Cardiac muscle cell (in vitro differentiated cells and primary cell): Measurements from ENCODE around the gene C3AR1. TPM values are rescaled to one million over a fixed set of nuclear protein-coding genes. Genes with fewer than 3 reads are reported as not detected.
"Not testable (repeated sequence)": the region's sequence is repeated elsewhere in the genome, so short reads cannot be mapped to it uniquely, and the experiment has no call there.

ENCODE experiments used
- DNase-seq, 2 donors: peaks; one replicate each; pipeline versions ENCODE4 v3.0.0 to v3.0.0-alpha.2; 2010 to 2017; ENCODE audit warnings: low read depth in 1 of 2, low spot score in 1 of 2
- H3K27ac ChIP-seq: fragments of 200-600 bp; sonication (generic); 2 replicates; pipeline ENCODE4 v1.5.1; 2016
- H3K27me3 ChIP-seq: fragments of 200-600 bp; sonication (generic); 2 replicates; pipeline ENCODE4 v1.6.0; 2016; ENCODE audit warnings: control low read depth
- H3K36me3 ChIP-seq: fragments of 200-600 bp; sonication (generic); 2 replicates; pipeline ENCODE4 v1.5.1; 2016; ENCODE audit warnings: control low read depth
- H3K4me1 ChIP-seq: fragments of 200-600 bp; sonication (generic); 2 replicates; pipeline ENCODE4 v1.8.1; 2017; ENCODE audit warnings: low read depth, mild to moderate bottlenecking, mixed run types
- H3K4me3 ChIP-seq: fragments of 200-600 bp; sonication (generic); 2 replicates; pipeline ENCODE4 v1.5.1; 2016; ENCODE audit warnings: mild to moderate bottlenecking
- H3K9me3 ChIP-seq: fragments of 200-600 bp; sonication (generic); 2 replicates; pipeline ENCODE4 v1.5.1; 2017; ENCODE audit warnings: low read depth, mild to moderate bottlenecking, control low read depth
- polyA plus RNA-seq: library from polyadenylated mRNA; unstranded; fragments of >200 nt; fragmentation: Nextera tagmentation; extraction: Ambion mirVana; gene quantifications from 2 replicates; pipeline ENCODE4 v1.2.1, GENCODE V29; 2016
- total RNA-seq: library from RNA; depleted of rRNA; stranded (reverse); fragments of >200 nt; gene quantifications from 2 replicates; pipeline ENCODE4 v1.2.3, GENCODE V29; 2016
- TF ChIP-seq, protein P1 (sequence below): IDR thresholded peaks from 2 replicates; pipeline ENCODE4 v1.5.1; 2012; ENCODE audit warnings: low read depth, mild to moderate bottlenecking, low read length

Gene C3AR1
- total and polyA plus RNA-seq, 2 experiments from 2014 or later, result not detected

DNA sequence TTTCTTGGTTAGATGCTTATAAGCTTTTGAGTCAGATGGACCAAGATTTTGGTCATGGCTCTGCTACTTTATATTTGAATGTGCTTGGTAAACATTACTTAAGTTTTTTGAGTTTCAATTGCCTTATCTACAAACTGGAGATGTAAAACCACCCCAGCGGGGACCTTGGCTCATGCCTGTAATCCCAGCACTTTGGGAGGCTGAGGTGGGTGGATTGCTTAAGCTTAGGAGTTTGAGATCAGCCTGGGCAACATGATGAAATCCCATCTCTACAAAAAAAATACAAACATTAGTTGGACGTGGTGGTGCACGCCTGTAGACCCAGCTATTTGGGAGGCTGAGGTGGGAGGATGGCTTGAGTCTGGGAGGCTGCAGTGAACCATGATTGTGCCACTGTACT is 27.1 kb upstream of the C3AR1 start:
- H3K27ac ChIP-seq, result no peak overlapping the region
- DNase-seq, result no peak
- H3K9me3 ChIP-seq, result no peaks in the 10 kb centered on the region
- TF ChIP-seq, protein P1, sequence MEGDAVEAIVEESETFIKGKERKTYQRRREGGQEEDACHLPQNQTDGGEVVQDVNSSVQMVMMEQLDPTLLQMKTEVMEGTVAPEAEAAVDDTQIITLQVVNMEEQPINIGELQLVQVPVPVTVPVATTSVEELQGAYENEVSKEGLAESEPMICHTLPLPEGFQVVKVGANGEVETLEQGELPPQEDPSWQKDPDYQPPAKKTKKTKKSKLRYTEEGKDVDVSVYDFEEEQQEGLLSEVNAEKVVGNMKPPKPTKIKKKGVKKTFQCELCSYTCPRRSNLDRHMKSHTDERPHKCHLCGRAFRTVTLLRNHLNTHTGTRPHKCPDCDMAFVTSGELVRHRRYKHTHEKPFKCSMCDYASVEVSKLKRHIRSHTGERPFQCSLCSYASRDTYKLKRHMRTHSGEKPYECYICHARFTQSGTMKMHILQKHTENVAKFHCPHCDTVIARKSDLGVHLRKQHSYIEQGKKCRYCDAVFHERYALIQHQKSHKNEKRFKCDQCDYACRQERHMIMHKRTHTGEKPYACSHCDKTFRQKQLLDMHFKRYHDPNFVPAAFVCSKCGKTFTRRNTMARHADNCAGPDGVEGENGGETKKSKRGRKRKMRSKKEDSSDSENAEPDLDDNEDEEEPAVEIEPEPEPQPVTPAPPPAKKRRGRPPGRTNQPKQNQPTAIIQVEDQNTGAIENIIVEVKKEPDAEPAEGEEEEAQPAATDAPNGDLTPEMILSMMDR, result no peak
- no peaks in the 10 kb centered on the region for H3K4me1 ChIP-seq
- no peak overlapping the region for H3K4me3 ChIP-seq
- H3K36me3 ChIP-seq, result peaks cover 60% of the 10 kb centered on the region
- no peaks in the 10 kb centered on the region for H3K27me3 ChIP-seq

DNA sequence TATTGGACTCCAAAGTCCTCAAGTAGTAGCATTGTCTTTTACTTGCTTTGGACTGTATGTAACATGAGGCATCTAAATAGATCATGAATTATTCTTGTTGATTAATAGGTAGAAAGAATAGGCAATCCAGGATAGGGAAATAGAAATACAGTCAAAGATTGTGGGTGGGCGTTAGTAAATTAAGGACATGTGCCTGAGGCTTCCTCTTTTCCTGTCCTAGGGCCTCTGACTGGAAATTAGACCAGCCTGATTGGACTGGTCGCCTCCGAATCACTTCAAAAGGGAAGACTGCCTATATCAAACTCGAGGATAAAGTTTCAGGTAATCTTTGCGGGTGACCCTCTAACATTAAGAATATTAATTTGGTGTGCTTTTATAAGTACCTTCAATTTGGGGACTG is 23.6 kb upstream of the C3AR1 start:
- no peak overlapping the region for H3K4me3 ChIP-seq
- H3K36me3 ChIP-seq, result peaks cover 42% of the 10 kb centered on the region
- H3K27me3 ChIP-seq, result no peaks in the 10 kb centered on the region
- no peaks in the 10 kb centered on the region for H3K4me1 ChIP-seq
- no peak overlapping the region for H3K27ac ChIP-seq
- TF ChIP-seq, protein P1, result no peak
- no peak for DNase-seq
- no peaks in the 10 kb centered on the region for H3K9me3 ChIP-seq

DNA sequence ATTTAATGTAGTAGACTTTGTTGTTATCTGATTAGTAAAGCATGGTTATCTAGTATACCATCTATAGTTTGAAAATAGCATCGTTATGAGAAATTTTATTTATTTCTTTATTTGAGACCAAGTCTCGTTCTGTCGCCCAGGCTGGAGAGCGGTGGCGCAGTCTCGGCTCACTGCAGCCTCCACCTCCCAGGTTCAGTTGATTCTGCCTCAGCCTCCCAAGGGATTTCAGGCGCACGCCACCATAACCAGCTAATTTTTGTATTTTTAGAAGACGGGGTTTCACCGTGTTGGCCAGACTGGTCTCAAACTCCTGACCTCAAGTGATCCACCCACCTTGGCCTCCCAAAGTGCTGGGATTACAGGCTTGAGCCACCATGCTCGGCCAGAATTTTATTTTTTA is 23.1 kb upstream of the C3AR1 start:
- not testable (repeated sequence) for H3K4me1 ChIP-seq, H3K27me3 ChIP-seq, H3K27ac ChIP-seq, DNase-seq, H3K9me3 ChIP-seq, H3K4me3 ChIP-seq
- peaks cover 38% of the 10 kb centered on the region for H3K36me3 ChIP-seq

DNA sequence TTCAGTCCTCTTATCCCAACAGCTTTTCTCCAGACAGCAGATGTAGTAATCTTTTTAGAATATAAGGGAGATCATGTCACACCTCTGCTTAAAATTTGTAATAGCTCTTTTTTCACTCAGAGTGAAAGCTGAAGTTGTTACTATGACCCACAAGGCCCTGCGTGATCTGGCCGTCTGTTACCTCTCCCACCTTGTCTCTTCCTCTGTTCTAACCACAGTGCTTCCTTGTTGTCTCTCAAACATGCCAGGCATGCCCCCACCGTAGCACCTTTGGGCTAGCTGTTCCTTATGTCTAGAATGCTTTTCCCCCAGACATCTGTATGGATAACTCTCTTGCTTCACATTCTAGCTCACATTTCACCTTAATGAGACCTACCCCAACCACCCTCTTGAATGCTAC is 22.4 kb upstream of the C3AR1 start:
- no peaks in the 10 kb centered on the region for H3K27me3 ChIP-seq
- H3K27ac ChIP-seq, result no peak overlapping the region
- no peaks in the 10 kb centered on the region for H3K9me3 ChIP-seq
- no peak for DNase-seq
- peaks cover 4% of the 10 kb centered on the region for H3K4me1 ChIP-seq
- TF ChIP-seq, protein P1, result no peak
- no peak overlapping the region for H3K4me3 ChIP-seq
- peaks cover 31% of the 10 kb centered on the region for H3K36me3 ChIP-seq

DNA sequence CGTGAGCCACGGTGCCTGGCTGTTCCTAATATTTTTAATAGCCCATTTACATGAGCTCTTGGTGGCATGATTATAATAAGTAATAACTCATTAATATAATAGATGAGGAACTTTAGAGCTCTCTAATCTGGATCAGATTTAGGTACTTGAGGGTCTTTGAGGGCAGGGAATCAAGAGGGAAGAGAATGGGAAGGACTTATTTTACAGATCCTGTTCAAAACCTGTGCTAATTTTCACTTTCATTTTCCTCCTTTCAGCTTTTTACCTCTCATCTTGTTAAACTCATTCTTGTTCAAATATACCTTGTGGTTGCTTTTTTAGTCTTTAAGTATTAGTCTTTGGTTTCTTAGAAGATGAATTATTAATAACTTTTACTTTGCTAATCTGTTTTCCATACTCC is 21.5 kb upstream of the C3AR1 start:
- H3K27me3 ChIP-seq, result no peaks in the 10 kb centered on the region
- H3K36me3 ChIP-seq, result peaks cover 22% of the 10 kb centered on the region
- no peak overlapping the region for H3K4me3 ChIP-seq
- H3K4me1 ChIP-seq, result peaks cover 4% of the 10 kb centered on the region
- H3K27ac ChIP-seq, result no peak overlapping the region
- no peaks in the 10 kb centered on the region for H3K9me3 ChIP-seq
- no peak for DNase-seq
- TF ChIP-seq, protein P1, result no peak

DNA sequence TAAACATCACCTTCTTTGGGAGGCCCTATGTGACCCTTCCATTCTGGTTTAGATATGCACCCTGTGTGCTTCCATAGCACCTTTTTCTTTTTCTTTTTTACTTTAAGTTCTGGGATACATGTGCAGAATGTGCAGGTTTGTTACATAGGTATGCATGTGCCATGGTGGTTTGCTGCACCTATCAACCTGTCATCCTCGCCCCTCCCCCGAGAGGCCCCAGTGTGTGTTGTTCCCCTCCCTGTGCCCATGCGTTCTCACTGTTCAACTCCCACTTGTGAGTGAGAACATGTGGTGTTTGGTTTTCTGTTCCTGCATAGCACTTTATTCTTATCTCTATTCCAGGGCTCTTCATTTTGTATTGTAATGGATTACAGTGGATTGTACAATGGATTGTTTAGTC is 18.2 kb upstream of the C3AR1 start:
- peak in 1 of 2 donors; percentile 19 for DNase-seq
- not testable (repeated sequence) for H3K4me3 ChIP-seq, H3K9me3 ChIP-seq, H3K36me3 ChIP-seq, H3K27me3 ChIP-seq, H3K4me1 ChIP-seq
- peak overlapping the region; percentile 48 for H3K27ac ChIP-seq

DNA sequence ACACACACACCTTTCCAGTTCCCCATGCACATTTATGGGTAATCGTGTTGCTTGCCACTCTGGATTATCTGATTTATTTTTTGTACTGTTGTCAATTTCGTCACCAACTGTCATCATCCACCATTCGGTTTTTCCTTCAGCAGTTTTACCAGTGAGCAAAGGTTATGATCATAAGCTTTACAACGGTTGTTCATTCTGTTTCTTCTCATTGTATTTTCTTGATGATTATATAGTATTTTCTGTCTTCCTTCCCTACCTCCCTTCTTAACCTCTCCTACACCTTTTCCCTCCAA is 16.6 kb upstream of the C3AR1 start:
- Histone ChIP-seq H3K27ac (peak overlapping the region; percentile 91), H3K4me3 (peak overlapping the region; percentile 97), H3K4me1 (peaks cover 8% of the 10 kb centered on the region), H3K27me3 (no peaks in the 10 kb centered on the region), H3K9me3 (no peaks in the 10 kb centered on the region), H3K36me3 (no peaks in the 10 kb centered on the region)
- TF ChIP-seq, protein P1, result no peak
- no peak for DNase-seq
